Embryonic facial prominence (tissue), 1 donor: ENCODE results near the gene PRDM15.

Experiments
- DNase-seq: peaks from one replicate; pipeline ENCODE4 v3.0.0-alpha.2; 2016; ENCODE audit errors: extremely low spot score

The PRDM15 gene

GRCh38 chr21:41843584-41843983, 35.6 kb downstream of the PRDM15 start:
- DNase-seq, result no peak

DNA sequence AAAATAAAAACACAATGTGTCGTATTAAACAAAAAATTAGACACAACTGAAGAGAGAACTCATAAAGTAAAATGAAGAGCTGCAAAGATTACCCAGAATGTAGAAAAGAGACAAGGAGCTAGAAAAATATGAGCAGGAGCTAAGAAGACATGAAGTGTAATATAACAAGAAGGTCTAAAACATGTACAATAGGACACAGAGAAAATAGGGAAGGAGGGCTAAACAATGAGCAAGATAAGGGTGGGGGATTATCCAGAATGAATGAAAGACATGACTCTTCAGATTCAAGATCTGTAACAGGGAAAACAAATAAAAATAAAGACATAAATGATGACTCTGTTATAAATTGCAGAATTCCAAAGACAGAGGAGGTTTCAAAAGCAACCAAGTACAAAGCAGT, 38.3 kb downstream of the PRDM15 start:
- DNase-seq, result no peak

DNA sequence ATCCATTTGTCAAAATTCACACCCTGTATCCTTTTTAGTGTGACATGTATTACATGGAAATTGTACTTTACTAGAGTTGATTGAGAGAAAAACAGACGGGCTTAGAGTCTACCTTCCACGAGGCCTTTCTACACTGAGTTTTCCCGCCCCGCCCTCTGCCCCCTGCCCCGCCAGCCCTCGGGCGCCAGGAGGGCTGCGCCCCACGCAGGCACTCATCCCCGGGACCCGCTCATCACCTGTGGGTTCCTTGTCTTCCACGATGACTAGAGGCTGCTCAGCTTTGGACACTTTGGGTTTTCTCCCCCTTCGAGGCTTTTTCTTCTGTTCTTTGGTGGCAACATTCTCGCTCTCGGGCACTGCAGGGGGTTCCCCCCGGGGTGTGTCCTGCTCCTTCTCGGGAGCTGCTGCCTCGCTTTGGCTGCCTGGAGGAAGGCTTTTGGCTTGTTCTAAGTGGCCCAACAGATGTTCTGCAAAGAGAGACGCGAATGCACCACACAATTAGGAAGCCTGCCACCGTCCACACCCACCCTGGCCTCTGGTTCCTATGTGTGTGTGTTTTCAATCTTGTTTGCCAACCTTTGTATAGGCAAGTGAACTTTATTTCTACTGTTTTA, 39.6 kb downstream of the PRDM15 start:
- DNase-seq, result no peak

- DNase-seq, result no peak
Measured at GRCh38 chr21:41837756-41838297, 41.3 kb downstream of the PRDM15 start.

DNA sequence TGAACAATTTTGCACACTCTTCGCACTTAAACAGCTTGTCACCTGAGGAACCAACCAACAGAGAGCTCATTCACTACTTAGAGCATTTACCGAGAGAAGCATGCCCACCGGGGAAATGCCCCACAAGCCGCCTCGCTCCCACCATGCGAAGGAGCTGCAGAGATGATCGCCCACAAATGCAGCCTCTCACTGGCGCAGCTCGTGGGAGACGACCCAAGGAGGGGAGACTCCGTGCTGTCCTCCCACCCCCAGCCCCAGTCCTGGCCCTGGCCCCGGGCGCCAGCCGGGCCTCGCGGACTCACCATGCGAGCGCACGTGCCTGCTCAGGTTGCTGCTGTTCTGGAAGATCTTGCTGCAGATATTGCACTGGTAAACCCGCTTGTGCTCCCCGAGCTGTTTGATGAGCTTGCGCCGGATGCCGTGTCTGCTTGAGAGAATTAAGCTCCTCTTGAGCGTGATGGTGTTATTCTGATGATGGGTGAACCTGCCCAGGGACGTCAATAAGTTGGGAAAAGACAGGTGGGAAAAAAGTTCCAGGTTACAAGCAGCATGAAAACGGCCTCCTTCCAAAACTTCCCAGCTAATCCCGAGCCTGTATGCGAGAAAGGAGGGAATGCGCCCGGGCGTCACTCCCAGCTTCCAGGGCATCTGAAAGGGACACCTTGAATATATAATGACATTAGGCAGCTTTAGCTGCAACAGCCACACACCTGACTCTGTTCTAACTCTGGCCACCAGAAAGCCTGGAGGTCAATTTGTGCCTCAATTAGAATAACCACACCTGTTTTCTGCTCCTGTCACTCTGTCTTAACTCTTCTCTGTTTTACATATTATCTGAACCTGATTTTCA, 42.8 kb downstream of the PRDM15 start:
- no peak for DNase-seq

- DNase-seq, result no peak
Measured at GRCh38 chr21:41835711-41836154, 43.4 kb downstream of the PRDM15 start.

DNA sequence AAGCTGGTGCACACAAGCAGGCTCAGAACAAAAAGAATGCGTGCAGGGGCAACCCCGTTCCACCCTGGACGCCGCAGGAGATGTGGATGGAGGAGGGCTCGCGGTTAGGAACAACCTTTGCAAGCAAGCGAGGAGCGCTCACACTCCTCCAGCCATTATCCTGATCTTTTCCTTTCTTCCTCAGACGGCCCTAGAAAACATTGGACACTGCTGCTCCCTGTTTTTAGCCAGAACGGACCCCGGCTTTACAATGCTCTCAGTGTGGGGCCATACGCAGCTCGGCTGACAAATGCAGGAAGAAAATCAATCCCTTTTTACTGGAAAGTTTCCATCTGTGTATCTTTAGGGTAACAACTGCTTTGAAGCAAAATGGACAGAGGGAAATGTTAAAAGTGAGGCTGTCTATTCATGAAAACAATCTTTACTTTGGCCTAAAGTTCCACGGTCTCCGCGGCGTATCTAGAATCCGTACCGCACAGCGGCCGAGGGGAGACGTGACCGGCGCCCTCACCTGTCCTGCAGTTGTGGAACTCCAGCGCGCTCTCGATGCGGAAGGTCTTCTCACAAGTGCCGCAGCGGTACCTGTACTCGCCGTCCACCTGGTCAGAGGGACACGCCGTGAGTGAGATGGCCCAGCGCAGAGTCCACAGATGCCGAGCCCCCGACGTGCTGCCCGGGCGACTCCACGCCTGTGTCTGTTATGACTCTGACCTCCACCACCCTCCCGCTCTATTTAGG, 44.0 kb downstream of the PRDM15 start:
- DNase-seq, result no peak

GRCh38 chr21:41834252-41834925, 44.8 kb downstream of the PRDM15 start:
- DNase-seq, result no peak

GRCh38 chr21:41833497-41834115, 45.5 kb downstream of the PRDM15 start:
- no peak for DNase-seq

DNA sequence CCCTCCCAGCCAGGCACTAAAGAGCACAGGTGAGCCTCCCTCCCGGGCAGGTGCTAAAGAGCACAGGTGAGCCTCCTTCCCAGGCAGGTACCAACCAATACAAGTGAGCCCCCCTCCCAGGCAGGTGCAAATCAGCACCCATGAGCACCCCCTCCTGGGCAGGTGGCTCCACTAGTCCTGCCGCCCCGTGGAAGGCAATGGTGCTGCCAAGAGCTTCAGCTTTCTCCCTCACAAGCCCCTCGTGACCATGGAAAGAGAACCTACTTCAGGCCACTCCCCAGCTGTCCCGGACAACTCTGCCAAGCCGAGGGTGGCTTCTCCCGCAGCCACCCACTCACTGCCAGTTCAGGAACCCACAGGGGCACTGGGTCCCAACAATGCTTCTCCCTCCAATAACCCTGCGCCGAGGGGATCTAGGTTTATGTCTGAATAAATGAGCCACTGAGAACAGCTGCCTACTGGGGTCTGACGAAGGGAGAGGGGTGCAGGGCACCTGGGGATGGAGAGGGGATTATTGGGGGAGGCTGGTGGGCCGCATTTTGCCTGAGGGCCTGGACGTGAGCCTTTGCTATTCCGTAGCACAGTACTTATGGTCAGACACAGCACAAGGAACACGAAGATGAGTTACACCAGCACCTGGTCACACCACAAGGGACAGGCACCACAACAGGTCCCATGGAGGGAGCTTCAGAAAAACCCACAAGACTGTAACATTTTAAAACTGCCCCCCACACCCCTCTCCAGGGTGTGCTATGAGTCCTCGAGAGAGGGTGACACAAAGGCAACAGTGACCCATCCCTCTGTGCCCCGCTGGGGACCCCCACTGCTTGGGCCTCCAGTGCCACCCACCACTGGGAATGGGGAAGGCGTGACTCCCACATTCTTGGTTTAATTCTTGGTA, 46.3 kb downstream of the PRDM15 start:
- no peak for DNase-seq

DNA sequence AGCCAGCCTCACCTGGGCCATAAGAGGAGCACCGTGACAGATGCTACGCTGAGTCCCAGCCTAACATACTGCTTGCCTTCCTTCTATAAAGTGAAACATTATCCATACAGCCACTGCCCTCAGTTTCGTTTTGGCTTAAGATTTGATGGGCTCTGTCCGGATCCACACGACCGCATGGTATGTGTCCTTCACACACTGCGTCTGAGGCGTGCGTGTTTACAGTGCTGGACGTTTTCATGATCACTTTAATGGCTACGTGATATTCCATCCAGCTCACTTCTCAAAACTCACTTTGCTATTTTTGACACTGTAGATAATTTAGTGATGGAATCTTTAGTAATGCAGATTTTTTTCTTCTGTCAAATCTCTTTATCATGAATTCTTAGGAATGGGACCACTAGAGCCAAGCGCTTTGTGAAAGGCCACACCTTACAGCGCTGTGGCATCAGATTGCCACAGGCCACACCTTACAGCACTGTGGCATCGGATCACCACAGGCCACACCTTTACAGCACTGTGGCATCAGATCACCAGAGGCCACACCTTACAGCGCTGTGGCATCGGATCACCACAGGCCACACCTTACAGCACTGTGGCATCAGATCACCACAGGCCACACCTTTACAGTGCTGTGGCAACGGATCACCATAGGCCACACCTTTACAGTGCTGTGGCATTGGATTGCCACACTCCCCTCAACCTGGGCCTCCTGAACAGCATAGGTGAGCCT, 47.1 kb downstream of the PRDM15 start:
- DNase-seq, result no peak

- no peak for DNase-seq
Measured at GRCh38 chr21:41831453-41831831, 47.7 kb downstream of the PRDM15 start.

GRCh38 chr21:41830764-41831452, 48.2 kb downstream of the PRDM15 start:
- no peak for DNase-seq

- no peak for DNase-seq
Measured at GRCh38 chr21:41830145-41830707, 48.9 kb downstream of the PRDM15 start.

- DNase-seq, result no peak
Measured at GRCh38 chr21:41828884-41829360, 50.2 kb downstream of the PRDM15 start.

DNA sequence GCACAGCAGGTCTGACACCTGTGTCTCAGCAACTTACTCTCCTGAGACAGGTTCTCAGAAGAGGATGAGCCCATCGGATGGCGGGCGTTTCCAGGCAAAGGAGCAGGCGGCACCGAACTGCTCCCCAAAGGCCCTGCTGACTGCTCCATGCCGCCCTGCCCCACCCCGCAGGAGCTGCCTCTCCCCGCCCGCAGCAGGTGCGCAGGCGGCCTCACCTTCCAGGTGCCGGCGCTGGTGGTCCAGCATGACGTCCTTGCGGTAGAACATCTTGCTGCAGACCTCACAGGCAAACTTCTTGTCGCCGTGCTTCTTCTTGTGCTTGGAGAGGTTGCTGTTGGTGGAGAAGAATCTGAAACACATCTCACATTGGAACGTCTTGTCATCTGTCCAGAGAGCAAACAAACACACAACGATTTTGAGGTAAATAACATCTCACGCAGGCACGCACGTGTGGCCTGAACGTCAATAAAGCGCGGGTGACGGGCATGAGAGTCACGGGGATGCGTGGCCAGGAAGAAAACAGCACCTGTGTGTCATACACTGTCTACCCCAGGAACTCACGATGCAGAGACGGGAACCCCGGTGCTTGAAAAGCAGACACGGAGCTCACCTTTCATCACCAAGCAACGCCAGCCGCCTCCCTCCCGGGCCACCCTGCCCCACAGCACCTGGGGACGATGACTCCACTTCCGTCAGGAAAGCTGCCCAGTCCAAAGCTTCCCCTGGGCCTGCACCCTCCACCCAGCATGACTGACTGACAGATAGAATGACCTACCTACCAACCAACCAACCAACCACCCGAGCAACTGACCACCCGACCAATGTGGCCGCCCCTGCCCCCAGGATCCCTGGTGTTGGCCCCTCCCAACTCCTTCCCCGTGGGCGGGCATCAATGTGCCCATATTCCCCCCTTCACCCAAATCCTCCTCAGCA, 50.9 kb downstream of the PRDM15 start:
- no peak for DNase-seq

DNA sequence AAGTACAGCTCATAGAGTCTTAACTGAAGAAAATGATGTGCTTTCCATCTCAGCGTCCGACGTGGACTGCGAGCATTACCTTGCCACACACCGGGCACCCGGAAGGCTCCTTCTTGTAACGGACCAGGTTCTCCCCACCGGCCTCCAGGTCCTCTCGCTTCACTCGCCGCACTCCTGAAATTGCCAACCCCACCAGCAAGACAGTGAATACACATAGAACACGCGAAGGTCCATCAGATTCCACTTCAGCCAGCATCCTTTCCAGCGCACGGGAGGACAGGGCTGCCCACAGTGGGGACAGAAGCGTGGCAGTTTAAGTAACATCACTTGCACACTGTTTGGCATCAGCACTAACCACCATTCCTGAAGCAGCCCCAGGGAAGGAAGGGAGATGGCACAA, 53.3 kb downstream of the PRDM15 start:
- DNase-seq, result no peak
